Liver (tissue), 9 donors: Measurements from ENCODE around the gene HNRNPUL2. TPM values are rescaled to one million over a fixed set of nuclear protein-coding genes. Genes with fewer than 3 reads are reported as not detected.

Experiments used
- DNase-seq: peaks from one replicate; pipeline ENCODE4 v3.0.0-alpha.2; 2017; ENCODE audit warnings: low spot score
- H3K27ac ChIP-seq, 2 donors: one replicate each; pipeline ENCODE4 v1.7.0; 2013; ENCODE audit warnings: inconsistent platforms in 2 of 2, low read length in 2 of 2, control low read depth in 1 of 2, low read depth in 1 of 2, mild to moderate bottlenecking in 1 of 2
- H3K27me3 ChIP-seq, 4 donors: one replicate each; pipeline versions ENCODE4 v1.6.1 to v1.7.0; 2013; ENCODE audit warnings: low read length in 3 of 4, inconsistent platforms in 1 of 4, mild to moderate bottlenecking in 1 of 4, moderate library complexity in 1 of 4; ENCODE audit not compliant: control insufficient read depth in 4 of 4, insufficient read depth in 4 of 4
- H3K36me3 ChIP-seq, 4 donors: one replicate each; pipeline versions ENCODE4 v1.6.1 to v1.7.0; 2013; ENCODE audit warnings: low read length in 3 of 4, mild to moderate bottlenecking in 3 of 4, low read depth in 1 of 4, moderate library complexity in 1 of 4; ENCODE audit not compliant: control insufficient read depth in 4 of 4, insufficient read depth in 3 of 4
- H3K4me1 ChIP-seq, 4 donors: one replicate each; pipeline versions ENCODE4 v1.6.1 to v1.7.0; 2013; ENCODE audit warnings: low read length in 3 of 4, mild to moderate bottlenecking in 3 of 4, moderate library complexity in 1 of 4; ENCODE audit not compliant: control insufficient read depth in 4 of 4, insufficient read depth in 4 of 4
- H3K4me3 ChIP-seq, 3 donors: one replicate each; pipeline versions ENCODE4 v1.6.1 to v1.7.0; 2013; ENCODE audit warnings: low read length in 3 of 3, control low read depth in 1 of 3, low read depth in 1 of 3, mild to moderate bottlenecking in 1 of 3
- H3K9ac ChIP-seq, 2 donors: one replicate each; pipeline ENCODE4 v1.7.0; 2013; ENCODE audit warnings: low read length in 2 of 2, mild to moderate bottlenecking in 2 of 2, moderate library complexity in 2 of 2, control low read depth in 1 of 2, low read depth in 1 of 2
- H3K9me3 ChIP-seq, 4 donors: one replicate each; pipeline versions ENCODE4 v1.6.1 to v1.7.0; 2013; ENCODE audit warnings: low read length in 3 of 4; ENCODE audit not compliant: control insufficient read depth in 4 of 4
- ATF3 ChIP-seq: IDR thresholded peaks from 2 replicates; pipeline ENCODE4 v1.6.1; 2016; ENCODE audit warnings: antibody characterized with exemption
- EGR1 ChIP-seq, 2 donors: IDR thresholded peaks; 2 replicates each; pipeline ENCODE4 v1.6.1; 2016 to 2018; ENCODE audit warnings: antibody characterized with exemption in 2 of 2, low read depth in 2 of 2
- FOXA1 ChIP-seq: IDR thresholded peaks from 2 replicates; pipeline ENCODE4 v1.6.1; 2016; ENCODE audit warnings: antibody characterized with exemption
- FOXA2 ChIP-seq: IDR thresholded peaks from 2 replicates; pipeline ENCODE4 v1.6.1; 2016; ENCODE audit warnings: antibody characterized with exemption
- HNF4A ChIP-seq, 2 donors: conservative IDR thresholded peaks; 2 replicates each; pipeline ENCODE4 v1.6.1; 2016; ENCODE audit warnings: antibody characterized with exemption in 2 of 2, mild to moderate bottlenecking in 2 of 2
- HNF4G ChIP-seq: IDR thresholded peaks from 2 replicates; pipeline ENCODE4 v1.6.1; 2016; ENCODE audit warnings: antibody characterized with exemption
- MAX ChIP-seq: IDR thresholded peaks from 2 replicates; pipeline ENCODE4 v1.6.1; 2016; ENCODE audit warnings: antibody characterized with exemption
- NR2F2 ChIP-seq: IDR thresholded peaks from 2 replicates; pipeline ENCODE4 v1.6.1; 2016; ENCODE audit warnings: antibody characterized with exemption
- RAD21 ChIP-seq, 2 donors: IDR thresholded peaks; 2 replicates each; pipeline ENCODE4 v1.6.1; 2016; ENCODE audit warnings: antibody characterized with exemption in 2 of 2, mild to moderate bottlenecking in 2 of 2
- YY1 ChIP-seq: IDR thresholded peaks from 2 replicates; pipeline ENCODE4 v1.6.1; 2016; ENCODE audit warnings: antibody characterized with exemption, mild to moderate bottlenecking
- WGBS: extraction: QIAGEN DNeasy Blood & Tissue Kit; methylation state at CpG from one replicate; pipeline ENCODE4 v1.1.7; 2013; 5-methylcytosine and 5-hydroxymethylcytosine counted together
- polyA plus RNA-seq, 2 donors: library from polyadenylated mRNA; stranded (reverse) in 1 of 2; unstranded in 1 of 2; fragments of 200-250 nt in 1 of 2; fragments of >200 nt in 1 of 2; fragmentation: Nextera tagmentation in 1 of 2; extraction: Ambion mirVana in 1 of 2; gene quantifications; one replicate each; pipeline versions ENCODE4 v1.2.1 to v1.2.3, GENCODE V29; 2013 to 2015
- total RNA-seq, 2 donors: library from RNA; depleted of rRNA; stranded (reverse); fragments of >200 nt; gene quantifications; one replicate each; pipeline ENCODE4 v1.2.3, GENCODE V29; 2014
- TF ChIP-seq, protein P1 (sequence below): fragments of 150-350 bp; IDR thresholded peaks from 2 replicates; pipeline ENCODE4 v1.5.1; 2017; ENCODE audit warnings: improper control_type of control experiment, low read depth, low read length; ENCODE audit not compliant: missing input control
- TF ChIP-seq, protein P2 (sequence below): IDR thresholded peaks from 2 replicates; pipeline ENCODE4 v1.6.1; 2016; ENCODE audit warnings: antibody characterized with exemption, mild to moderate bottlenecking
- donor health status: healthy.
- donor health status: healthy.
- donor health status: healthy.
- donor health status: healthy.
- donor health status: healthy.

HNRNPUL2 gene
- total and polyA plus RNA-seq, 4 donors: 1.3 to 17.0 (median 13.0) TPM

- Histone ChIP-seq H3K4me1 (peaks cover 17 to 65% (median 50%) of the 10 kb centered on the region in 4 donors), H3K4me3 (no peak overlapping the region), H3K27me3 (no peaks in the 10 kb centered on the region), H3K36me3 (peaks cover 3 to 31% (median 30%) of the 10 kb centered on the region in 4 donors), H3K9me3 (no peaks in the 10 kb centered on the region), H3K9ac (peak overlapping the region in 1 of 2 donors; percentile 49), H3K27ac (peak overlapping the region; percentile 86 to 94)
- TF ChIP-seq, protein P1, sequence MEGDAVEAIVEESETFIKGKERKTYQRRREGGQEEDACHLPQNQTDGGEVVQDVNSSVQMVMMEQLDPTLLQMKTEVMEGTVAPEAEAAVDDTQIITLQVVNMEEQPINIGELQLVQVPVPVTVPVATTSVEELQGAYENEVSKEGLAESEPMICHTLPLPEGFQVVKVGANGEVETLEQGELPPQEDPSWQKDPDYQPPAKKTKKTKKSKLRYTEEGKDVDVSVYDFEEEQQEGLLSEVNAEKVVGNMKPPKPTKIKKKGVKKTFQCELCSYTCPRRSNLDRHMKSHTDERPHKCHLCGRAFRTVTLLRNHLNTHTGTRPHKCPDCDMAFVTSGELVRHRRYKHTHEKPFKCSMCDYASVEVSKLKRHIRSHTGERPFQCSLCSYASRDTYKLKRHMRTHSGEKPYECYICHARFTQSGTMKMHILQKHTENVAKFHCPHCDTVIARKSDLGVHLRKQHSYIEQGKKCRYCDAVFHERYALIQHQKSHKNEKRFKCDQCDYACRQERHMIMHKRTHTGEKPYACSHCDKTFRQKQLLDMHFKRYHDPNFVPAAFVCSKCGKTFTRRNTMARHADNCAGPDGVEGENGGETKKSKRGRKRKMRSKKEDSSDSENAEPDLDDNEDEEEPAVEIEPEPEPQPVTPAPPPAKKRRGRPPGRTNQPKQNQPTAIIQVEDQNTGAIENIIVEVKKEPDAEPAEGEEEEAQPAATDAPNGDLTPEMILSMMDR: no peak
- TF ChIP-seq FOXA1: no peak
- TF ChIP-seq MAX: no peak
- no peak for TF ChIP-seq HNF4A (conservative IDR thresholded peaks at IDR 0.05)
- no peak for TF ChIP-seq EGR1 (IDR thresholded peaks at IDR 0.05; ENCODE audit: low read depth in 2 of 2)
- TF ChIP-seq, protein P2, sequence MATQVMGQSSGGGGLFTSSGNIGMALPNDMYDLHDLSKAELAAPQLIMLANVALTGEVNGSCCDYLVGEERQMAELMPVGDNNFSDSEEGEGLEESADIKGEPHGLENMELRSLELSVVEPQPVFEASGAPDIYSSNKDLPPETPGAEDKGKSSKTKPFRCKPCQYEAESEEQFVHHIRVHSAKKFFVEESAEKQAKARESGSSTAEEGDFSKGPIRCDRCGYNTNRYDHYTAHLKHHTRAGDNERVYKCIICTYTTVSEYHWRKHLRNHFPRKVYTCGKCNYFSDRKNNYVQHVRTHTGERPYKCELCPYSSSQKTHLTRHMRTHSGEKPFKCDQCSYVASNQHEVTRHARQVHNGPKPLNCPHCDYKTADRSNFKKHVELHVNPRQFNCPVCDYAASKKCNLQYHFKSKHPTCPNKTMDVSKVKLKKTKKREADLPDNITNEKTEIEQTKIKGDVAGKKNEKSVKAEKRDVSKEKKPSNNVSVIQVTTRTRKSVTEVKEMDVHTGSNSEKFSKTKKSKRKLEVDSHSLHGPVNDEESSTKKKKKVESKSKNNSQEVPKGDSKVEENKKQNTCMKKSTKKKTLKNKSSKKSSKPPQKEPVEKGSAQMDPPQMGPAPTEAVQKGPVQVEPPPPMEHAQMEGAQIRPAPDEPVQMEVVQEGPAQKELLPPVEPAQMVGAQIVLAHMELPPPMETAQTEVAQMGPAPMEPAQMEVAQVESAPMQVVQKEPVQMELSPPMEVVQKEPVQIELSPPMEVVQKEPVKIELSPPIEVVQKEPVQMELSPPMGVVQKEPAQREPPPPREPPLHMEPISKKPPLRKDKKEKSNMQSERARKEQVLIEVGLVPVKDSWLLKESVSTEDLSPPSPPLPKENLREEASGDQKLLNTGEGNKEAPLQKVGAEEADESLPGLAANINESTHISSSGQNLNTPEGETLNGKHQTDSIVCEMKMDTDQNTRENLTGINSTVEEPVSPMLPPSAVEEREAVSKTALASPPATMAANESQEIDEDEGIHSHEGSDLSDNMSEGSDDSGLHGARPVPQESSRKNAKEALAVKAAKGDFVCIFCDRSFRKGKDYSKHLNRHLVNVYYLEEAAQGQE: no peak
- WGBS: 57% methylated on average over 6 of the region's 6 CpGs
- DNase-seq: no peak
Observed at GRCh38 chr11:62712276-62712812, 14.9 kb downstream of the HNRNPUL2 start.

DNA sequence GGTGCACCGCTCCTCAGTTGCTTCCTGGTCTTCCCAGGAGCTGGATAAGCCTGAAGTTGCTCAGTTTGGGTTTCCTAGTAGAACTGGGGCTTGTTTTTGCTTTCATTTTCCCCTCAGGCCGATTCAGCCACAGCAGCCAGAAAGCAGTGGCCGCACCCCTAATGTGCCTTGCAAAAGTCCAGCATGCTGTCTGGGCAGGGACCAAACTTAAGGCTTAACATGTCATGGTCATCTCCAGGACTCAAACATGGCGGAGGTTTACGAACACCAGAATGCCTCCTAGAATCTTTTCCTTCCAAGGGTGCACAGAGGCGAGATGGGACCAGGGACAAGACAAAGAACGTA, 17.3 kb downstream of the HNRNPUL2 start:
- Histone ChIP-seq H3K9ac (peak overlapping the region; percentile 79 to 91), H3K27ac (peak overlapping the region; percentile 93 to 95), H3K27me3 (no peaks in the 10 kb centered on the region), H3K36me3 (peaks cover 0 to 9% (median 8%) of the 10 kb centered on the region in 4 donors), H3K4me3 (peak overlapping the region; percentile 55 to 85 (median 56)), H3K4me1 (peaks cover 20 to 73% (median 60%) of the 10 kb centered on the region in 4 donors), H3K9me3 (no peaks in the 10 kb centered on the region)
- no peak for TF ChIP-seq HNF4G
- TF ChIP-seq, protein P1: no peak
- no peak for TF ChIP-seq NR2F2
- TF ChIP-seq ATF3: no peak
- TF ChIP-seq YY1: no peak
- no peak for TF ChIP-seq RAD21 (IDR thresholded peaks at IDR 0.05)
- TF ChIP-seq FOXA1: no peak
- TF ChIP-seq FOXA2: no peak
- WGBS: 65% methylated on average over 7 of the region's 7 CpGs
- no peak for DNase-seq
